ENCODE data around the gene TKTL1. TPM values are rescaled to one million over a fixed set of nuclear protein-coding genes. Genes with fewer than 3 reads are reported as not detected.

Gene TKTL1
- total RNA-seq, 2 experiments from 2014 or later = 0.67 to 1.0 TPM

DNA sequence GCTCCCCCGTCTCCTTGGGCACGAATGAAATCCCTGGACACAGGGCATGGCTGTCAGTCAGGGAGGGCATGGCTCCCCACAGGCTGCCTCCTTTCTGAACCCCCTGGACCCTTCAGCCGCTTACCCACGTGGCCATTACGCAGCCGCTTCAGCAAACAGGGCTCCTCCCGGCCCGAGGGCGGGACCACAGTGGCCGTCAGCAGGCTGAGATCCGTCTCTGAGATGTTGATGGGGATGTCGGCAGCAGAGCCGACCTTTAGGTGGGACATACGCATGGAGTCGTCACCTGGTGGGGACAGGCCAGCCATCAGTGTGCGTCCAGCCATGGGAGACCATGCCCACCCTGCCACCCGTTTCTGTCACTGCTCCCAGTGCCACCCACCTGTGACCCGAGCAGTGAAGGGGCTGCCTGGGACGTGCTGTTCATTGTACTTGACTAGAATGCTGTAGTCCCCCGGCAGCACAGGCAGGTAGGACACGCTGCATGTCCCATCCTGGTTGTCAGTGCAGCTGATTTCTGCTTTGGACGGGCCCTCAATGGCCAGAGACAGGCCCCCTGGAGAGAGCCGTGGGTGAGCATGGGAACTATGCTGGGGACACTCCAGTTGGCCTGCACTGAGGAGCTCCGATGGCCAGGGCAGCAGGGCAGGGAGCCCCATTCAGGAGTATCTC is 57.7 kb downstream of the TKTL1 start:
- Mint-ChIP-seq H3K36me3 (ENCODE audit: low read depth) (peaks cover 26% of the 10 kb centered on the region), H3K27me3 (no peaks in the 10 kb centered on the region), H3K9me3 (no peaks in the 10 kb centered on the region), H3K4me3 (no peak overlapping the region), H3K27ac (peak overlapping the region; percentile 30), H3K4me1 (ENCODE audit: low read depth) (peaks cover 44% of the 10 kb centered on the region)
- TF ChIP-seq, protein P1, sequence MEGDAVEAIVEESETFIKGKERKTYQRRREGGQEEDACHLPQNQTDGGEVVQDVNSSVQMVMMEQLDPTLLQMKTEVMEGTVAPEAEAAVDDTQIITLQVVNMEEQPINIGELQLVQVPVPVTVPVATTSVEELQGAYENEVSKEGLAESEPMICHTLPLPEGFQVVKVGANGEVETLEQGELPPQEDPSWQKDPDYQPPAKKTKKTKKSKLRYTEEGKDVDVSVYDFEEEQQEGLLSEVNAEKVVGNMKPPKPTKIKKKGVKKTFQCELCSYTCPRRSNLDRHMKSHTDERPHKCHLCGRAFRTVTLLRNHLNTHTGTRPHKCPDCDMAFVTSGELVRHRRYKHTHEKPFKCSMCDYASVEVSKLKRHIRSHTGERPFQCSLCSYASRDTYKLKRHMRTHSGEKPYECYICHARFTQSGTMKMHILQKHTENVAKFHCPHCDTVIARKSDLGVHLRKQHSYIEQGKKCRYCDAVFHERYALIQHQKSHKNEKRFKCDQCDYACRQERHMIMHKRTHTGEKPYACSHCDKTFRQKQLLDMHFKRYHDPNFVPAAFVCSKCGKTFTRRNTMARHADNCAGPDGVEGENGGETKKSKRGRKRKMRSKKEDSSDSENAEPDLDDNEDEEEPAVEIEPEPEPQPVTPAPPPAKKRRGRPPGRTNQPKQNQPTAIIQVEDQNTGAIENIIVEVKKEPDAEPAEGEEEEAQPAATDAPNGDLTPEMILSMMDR (IDR thresholded peaks at IDR 0.05) = no peak
- ChIA-PET POLR2A (interaction anchor here (0.7 to 1.8 kb wide), 2 partner anchors 12 to 44 kb away, joined by 4 to 6 read pairs; no protein-coding TSS in a partner anchor), CTCF (no interaction called here)
- ATAC-seq (no peak), DNase-seq (no peak)
- intact Hi-C loops (cut with micrococcal nuclease) = no loop called here

DNA sequence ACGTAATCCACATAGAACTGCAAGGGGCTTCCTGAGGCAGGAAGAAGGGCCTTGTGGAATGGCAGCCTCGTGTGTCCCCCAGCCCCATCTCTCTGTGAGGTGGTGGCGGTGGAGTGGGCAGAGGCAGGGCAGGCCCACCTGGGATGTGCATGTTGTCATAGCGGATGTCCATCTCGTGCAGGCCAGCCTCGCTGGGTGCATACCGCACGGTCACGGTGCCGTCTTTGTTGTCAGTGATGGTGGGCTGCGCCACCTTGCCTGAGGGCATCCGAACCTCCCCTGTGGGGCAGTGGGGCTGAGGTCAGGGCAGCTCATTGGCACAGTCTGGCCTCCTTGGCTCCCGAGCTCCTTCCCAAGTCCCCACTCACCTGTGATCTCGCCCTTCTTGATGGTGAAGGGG is 58.4 kb downstream of the TKTL1 start:
- POLR2A ChIA-PET = interaction anchor here (0.7 to 1.8 kb wide), 3 partner anchors 11 to 44 kb away, joined by 3 to 6 read pairs (median 4); no protein-coding TSS in a partner anchor
- no peak overlapping the region for H3K27ac Mint-ChIP-seq

DNA sequence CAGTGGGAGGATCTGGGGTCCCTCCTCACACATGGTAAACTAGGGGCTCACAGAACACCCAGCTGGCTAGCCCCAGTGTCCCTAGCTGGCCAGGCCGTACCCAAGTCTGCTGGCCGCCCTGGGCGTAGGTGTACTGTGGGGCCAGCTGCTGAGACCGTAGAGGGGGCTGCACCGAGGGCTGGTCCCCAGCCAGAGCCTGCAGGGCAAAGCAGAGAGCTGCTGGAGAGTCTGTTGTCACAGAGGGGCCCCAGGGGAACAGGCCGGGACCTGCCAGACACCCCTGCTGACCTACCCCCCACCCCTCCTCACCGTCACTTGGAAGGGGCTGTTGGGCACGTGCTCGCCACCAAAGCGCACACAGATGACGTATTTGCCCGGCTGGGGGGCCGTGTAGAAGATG is 58.9 kb downstream of the TKTL1 start:
- H3K9me3 Mint-ChIP-seq = no peaks in the 10 kb centered on the region
- ATAC-seq = no peak
- H3K27ac Mint-ChIP-seq = no peak overlapping the region
- peaks cover 41% of the 10 kb centered on the region for H3K4me1 Mint-ChIP-seq (ENCODE audit: low read depth)
- H3K27me3 Mint-ChIP-seq = no peaks in the 10 kb centered on the region
- H3K4me3 Mint-ChIP-seq = no peak overlapping the region
- DNase-seq = no peak
- TF ChIP-seq, protein P1 (IDR thresholded peaks at IDR 0.05) = no peak
- ChIA-PET POLR2A (interaction anchor here (0.7 to 1.8 kb wide), 2 partner anchors 11 to 26 kb away, joined by 3 to 6 read pairs; no protein-coding TSS in a partner anchor), CTCF (no interaction called here)
- H3K36me3 Mint-ChIP-seq (ENCODE audit: low read depth) = peaks cover 31% of the 10 kb centered on the region
- intact Hi-C loops (cut with micrococcal nuclease) = no loop called here

More for the DNA sequence above, 58.4 kb downstream of the TKTL1 start:
- H3K4me3 Mint-ChIP-seq = no peak overlapping the region
- H3K9me3 Mint-ChIP-seq = no peaks in the 10 kb centered on the region
- TF ChIP-seq, protein P1 (IDR thresholded peaks at IDR 0.05) = no peak
- peaks cover 44% of the 10 kb centered on the region for H3K4me1 Mint-ChIP-seq (ENCODE audit: low read depth)
- ATAC-seq = no peak
- intact Hi-C loops (cut with micrococcal nuclease) = no loop called here
- CTCF ChIA-PET = no interaction called here
- H3K27me3 Mint-ChIP-seq = no peaks in the 10 kb centered on the region
- no peak for DNase-seq
- H3K36me3 Mint-ChIP-seq (ENCODE audit: low read depth) = peaks cover 31% of the 10 kb centered on the region

DNA sequence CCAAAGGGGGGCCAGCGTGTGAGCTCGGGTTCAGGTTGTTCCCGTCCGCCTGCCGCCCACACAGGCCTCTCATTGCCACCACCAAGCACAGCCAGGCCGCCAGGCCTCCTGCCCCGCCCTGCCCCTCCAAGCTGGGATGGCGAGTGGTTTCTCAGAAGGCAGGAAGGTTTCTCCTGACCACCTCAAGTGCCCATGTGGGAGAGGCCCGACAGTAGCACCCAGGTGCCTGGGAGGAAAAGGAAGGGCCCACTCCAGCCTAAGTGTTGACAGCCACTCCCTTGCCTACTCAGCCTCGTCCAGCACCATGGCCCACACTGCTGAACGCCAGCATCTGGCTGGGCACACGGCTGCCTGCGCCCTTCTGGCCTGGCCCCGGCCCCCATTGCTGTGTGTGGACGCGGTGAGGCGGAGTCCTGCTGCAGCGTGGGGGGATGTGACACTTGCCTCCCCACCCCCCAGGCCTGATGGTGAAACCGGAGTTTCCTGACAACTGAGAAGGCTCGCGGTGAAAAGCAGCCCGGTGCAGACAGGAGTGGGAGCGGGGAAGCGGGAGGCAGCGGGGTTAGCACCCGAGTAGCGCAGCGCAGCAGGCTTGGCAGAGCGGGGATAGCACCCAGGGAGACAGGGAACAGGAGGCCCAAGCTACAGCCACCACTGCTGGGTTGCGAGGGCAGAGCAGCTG is 59.6 kb downstream of the TKTL1 start:
- Mint-ChIP-seq H3K36me3 (ENCODE audit: low read depth) (peaks cover 25% of the 10 kb centered on the region), H3K9me3 (no peaks in the 10 kb centered on the region), H3K27ac (no peak overlapping the region), H3K27me3 (no peaks in the 10 kb centered on the region), H3K4me3 (no peak overlapping the region), H3K4me1 (ENCODE audit: low read depth) (peaks cover 35% of the 10 kb centered on the region)
- no peak for DNase-seq
- no peak for ATAC-seq
- POLR2A ChIA-PET = interaction anchor here (0.7 to 1.8 kb wide), 3 partner anchors 10 to 14 kb away, joined by 3 to 6 read pairs (median 3); no protein-coding TSS in a partner anchor
- CTCF ChIA-PET = no interaction called here
- TF ChIP-seq, protein P1 (IDR thresholded peaks at IDR 0.05) = no peak
- intact Hi-C loops (cut with micrococcal nuclease) = no loop called here

DNA sequence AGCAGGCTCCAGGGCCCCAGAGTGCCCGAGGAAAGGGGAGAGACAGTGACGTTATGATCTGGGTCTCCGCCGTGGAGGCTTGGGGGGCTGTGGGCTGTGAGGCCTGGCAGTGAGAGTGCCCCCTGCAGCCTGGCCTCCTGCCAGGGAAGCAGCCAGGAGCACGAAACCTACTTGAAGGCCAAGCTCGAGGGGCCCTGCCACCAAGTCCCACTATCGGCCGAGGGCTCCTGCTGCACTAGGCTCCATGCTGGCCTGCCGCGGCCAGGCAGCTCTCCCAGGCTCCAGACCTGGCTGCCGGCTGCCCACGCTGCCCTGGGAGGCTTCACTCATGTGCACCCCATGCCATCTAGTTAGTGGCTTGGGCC is 60.2 kb downstream of the TKTL1 start:
- intact Hi-C loops (cut with micrococcal nuclease) = no loop called here
- ATAC-seq = no peak
- H3K27me3 Mint-ChIP-seq = no peaks in the 10 kb centered on the region
- CTCF ChIA-PET = no interaction called here
- DNase-seq = no peak
- peaks cover 22% of the 10 kb centered on the region for H3K36me3 Mint-ChIP-seq (ENCODE audit: low read depth)
- peaks cover 33% of the 10 kb centered on the region for H3K4me1 Mint-ChIP-seq (ENCODE audit: low read depth)
- no peak overlapping the region for H3K27ac Mint-ChIP-seq
- POLR2A ChIA-PET = interaction anchor here (0.9 kb wide), 1 partner anchor 13 kb away, joined by 3 read pairs; no protein-coding TSS in a partner anchor
- H3K9me3 Mint-ChIP-seq = no peaks in the 10 kb centered on the region
- H3K4me3 Mint-ChIP-seq = no peak overlapping the region
- TF ChIP-seq, protein P1 (IDR thresholded peaks at IDR 0.05) = no peak

All from activated CD8-positive, alpha-beta T cell treated with anti-CD3 and anti-CD28 coated beads for 36 hours (primary cell).